Activated T-cell treated with anti-CD3 and anti-CD28 coated beads for 48 hours (primary cell): ENCODE results near the gene PUDP.

Experiments used
- DNase-seq: peaks from one replicate; pipeline ENCODE4 v3.0.0-alpha.2; 2020; ENCODE audit warnings: low read depth

The PUDP gene

GRCh38 chrX:7146703-7147412, 1.1 kb downstream of the PUDP start:
- DNase-seq: no peak

GRCh38 chrX:7146020-7146702, 1.8 kb downstream of the PUDP start:
- no peak for DNase-seq

GRCh38 chrX:7145454-7145853, 2.5 kb downstream of the PUDP start:
- DNase-seq: no peak

- no peak for DNase-seq
Measured at GRCh38 chrX:7143941-7144525, 3.9 kb downstream of the PUDP start.

GRCh38 chrX:7143076-7143475, 4.9 kb downstream of the PUDP start:
- no peak for DNase-seq

- DNase-seq: no peak
Measured at GRCh38 chrX:7139202-7140081, 8.5 kb downstream of the PUDP start.

GRCh38 chrX:7134981-7135380, 13.0 kb downstream of the PUDP start:
- no peak for DNase-seq

GRCh38 chrX:7133050-7133440, 14.9 kb downstream of the PUDP start:
- DNase-seq: no peak

- DNase-seq: no peak
Measured at GRCh38 chrX:7132335-7133049, 15.5 kb downstream of the PUDP start.

GRCh38 chrX:7131621-7132020, 16.3 kb downstream of the PUDP start:
- no peak for DNase-seq

- no peak for DNase-seq
Measured at GRCh38 chrX:7127056-7127455, 20.9 kb downstream of the PUDP start.

- no peak for DNase-seq
Measured at GRCh38 chrX:7120878-7121219, 27.1 kb downstream of the PUDP start.

GRCh38 chrX:7119950-7120877, 27.7 kb downstream of the PUDP start:
- no peak for DNase-seq

GRCh38 chrX:7117587-7117986, 30.4 kb downstream of the PUDP start:
- DNase-seq: no peak

- no peak for DNase-seq
Measured at GRCh38 chrX:7116081-7116480, 31.9 kb downstream of the PUDP start.

- no peak for DNase-seq
Measured at GRCh38 chrX:7115557-7115956, 32.4 kb downstream of the PUDP start.

- DNase-seq: no peak
Measured at GRCh38 chrX:7112071-7112470, 35.9 kb downstream of the PUDP start.

GRCh38 chrX:7111518-7111917, 36.4 kb downstream of the PUDP start:
- DNase-seq: no peak

GRCh38 chrX:7110821-7111276, 37.1 kb downstream of the PUDP start:
- DNase-seq: no peak
